Measurements from ENCODE around the gene VSTM5. TPM values are rescaled to one million over a fixed set of nuclear protein-coding genes. Genes with fewer than 3 reads are reported as not detected.

VSTM5 gene
- total RNA-seq, 1 donor from 2014 or later, result not detected

DNA sequence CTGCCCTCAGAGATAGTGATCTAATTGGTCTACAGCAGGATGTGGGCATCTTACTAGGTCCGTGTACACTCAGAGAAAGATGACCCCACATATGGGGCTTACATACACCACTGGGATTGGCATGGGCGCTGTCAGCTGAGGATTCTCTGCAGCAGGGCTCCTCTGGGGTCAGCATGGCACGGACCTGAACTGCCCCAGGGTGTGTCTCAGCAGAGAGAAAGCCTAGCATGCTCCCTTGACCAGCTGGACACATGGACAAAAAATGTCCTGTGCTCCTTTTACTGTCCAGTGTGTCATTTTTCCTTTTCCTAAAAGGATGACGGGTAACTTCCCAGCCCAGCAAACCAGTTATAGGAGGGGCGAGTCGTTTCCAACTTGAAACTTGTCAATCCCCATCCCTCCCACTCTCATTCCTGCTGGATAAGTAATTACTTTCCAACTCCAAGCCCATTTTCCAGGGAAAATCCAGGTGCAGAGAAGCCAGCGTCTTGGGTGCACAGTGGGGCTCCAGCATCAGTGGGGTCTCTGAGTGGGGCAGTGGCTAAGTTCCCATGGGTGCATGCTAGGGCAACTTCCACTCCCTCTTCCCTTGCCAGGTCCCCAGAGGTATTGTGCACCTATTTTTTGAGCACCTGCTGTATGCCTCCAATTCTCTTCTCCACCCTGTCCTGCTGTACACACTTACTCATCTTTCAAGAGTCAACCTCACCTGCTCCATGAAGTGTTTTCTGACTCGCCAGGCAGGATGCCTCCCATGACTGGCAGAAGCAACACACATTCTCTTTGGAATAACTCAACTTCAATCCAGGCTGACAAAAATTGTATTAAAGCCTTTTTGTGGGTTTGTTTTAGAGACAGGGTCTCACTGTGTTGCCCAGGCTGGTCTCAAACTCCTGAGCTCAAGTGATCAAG, 5.0 kb downstream of the VSTM5 start:
- no peaks in the 10 kb centered on the region for H3K36me3 ChIP-seq
- DNase-seq (no peak), ATAC-seq (no peak)

DNA sequence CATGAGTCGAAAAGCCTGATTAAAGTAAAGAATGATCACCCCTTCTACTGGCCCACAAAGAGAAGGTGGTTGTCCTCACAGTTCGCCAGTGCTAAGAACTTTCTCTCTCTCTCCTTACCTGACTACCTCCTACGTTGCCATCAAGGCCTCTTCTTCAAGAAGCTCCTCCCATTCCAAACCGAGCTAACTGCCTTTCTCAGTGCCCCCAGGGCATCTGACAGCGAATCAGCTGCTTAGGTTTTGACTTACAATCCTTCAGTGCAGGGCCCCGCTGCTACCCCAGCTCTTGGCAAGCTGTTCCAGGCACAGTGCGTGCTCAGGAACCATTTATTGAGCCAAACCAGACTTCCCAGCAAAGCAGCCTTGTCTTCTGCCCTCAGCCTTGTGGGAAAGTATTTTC, 5.8 kb downstream of the VSTM5 start:
- Histone ChIP-seq H3K9me3 (no peaks in the 10 kb centered on the region), H3K27ac (no peak overlapping the region), H3K27me3 (peaks cover 3% of the 10 kb centered on the region), H3K36me3 (no peaks in the 10 kb centered on the region), H3K4me1 (no peaks in the 10 kb centered on the region), H3K4me3 (no peak overlapping the region)
- DNase-seq, result no peak
- TF ChIP-seq, protein P1, sequence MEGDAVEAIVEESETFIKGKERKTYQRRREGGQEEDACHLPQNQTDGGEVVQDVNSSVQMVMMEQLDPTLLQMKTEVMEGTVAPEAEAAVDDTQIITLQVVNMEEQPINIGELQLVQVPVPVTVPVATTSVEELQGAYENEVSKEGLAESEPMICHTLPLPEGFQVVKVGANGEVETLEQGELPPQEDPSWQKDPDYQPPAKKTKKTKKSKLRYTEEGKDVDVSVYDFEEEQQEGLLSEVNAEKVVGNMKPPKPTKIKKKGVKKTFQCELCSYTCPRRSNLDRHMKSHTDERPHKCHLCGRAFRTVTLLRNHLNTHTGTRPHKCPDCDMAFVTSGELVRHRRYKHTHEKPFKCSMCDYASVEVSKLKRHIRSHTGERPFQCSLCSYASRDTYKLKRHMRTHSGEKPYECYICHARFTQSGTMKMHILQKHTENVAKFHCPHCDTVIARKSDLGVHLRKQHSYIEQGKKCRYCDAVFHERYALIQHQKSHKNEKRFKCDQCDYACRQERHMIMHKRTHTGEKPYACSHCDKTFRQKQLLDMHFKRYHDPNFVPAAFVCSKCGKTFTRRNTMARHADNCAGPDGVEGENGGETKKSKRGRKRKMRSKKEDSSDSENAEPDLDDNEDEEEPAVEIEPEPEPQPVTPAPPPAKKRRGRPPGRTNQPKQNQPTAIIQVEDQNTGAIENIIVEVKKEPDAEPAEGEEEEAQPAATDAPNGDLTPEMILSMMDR (IDR thresholded peaks at IDR 0.05), result no peak
- ATAC-seq, result no peak
- intact Hi-C loops (cut with DNase I), result no loop called here

More for the DNA sequence above, 5.0 kb downstream of the VSTM5 start:
- no peaks in the 10 kb centered on the region for H3K4me1 ChIP-seq
- H3K4me3 ChIP-seq, result no peak overlapping the region
- no peak overlapping the region for H3K27ac ChIP-seq
- intact Hi-C loops (cut with DNase I), result no loop called here
- TF ChIP-seq, protein P1 (IDR thresholded peaks at IDR 0.05), result no peak
- H3K27me3 ChIP-seq, result peaks cover 9% of the 10 kb centered on the region
- H3K9me3 ChIP-seq, result no peaks in the 10 kb centered on the region

DNA sequence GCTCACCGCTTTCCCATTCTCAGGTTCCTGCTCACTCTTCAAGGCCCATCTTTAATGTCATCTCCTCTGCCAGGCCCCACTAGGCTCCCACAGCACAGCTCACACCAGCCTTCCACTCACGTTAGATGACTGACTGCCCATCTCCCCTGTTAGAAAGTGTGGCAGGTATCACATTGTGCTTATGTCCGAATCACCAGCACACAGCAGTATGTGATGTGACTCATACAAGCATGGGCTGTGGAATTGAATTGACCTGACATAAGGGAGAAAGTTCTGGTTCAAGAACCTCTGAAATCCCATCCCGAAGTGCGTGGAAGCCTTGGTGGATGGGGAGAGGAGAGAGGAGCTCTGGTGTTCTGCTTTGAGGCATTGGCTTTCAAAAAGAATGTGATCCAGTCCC, 6.5 kb downstream of the VSTM5 start:
- Histone ChIP-seq H3K36me3 (no peaks in the 10 kb centered on the region), H3K27me3 (no peaks in the 10 kb centered on the region), H3K4me1 (no peaks in the 10 kb centered on the region), H3K27ac (no peak overlapping the region), H3K4me3 (no peak overlapping the region), H3K9me3 (no peaks in the 10 kb centered on the region)
- ATAC-seq (no peak), DNase-seq (no peak)
- TF ChIP-seq, protein P1 (IDR thresholded peaks at IDR 0.05), result no peak
- intact Hi-C loops (cut with DNase I), result no loop called here

DNA sequence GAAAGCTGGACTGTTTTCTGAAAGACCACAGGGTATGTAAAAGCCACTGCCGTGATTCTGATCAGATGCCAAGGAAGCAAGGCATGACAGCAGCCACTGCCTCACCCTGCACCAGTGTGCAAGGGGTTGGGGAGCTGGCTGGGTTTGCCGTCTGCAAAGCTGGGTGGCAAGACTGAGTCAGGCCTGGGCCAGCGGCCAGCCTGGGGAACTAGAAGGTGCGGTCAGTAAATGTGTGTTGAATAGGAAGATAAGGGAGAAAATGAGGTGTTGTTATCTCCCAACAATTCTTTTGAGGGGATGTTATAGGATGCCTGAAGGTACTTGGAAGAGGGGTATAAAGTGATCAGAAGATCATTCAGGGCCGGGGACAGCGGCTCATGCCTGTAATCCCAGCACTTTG, 8.0 kb downstream of the VSTM5 start:
- Histone ChIP-seq H3K36me3 (no peaks in the 10 kb centered on the region), H3K4me3 (no peak overlapping the region), H3K27ac (no peak overlapping the region), H3K9me3 (no peaks in the 10 kb centered on the region), H3K4me1 (no peaks in the 10 kb centered on the region), H3K27me3 (no peaks in the 10 kb centered on the region)
- DNase-seq (no peak), ATAC-seq (no peak)
- intact Hi-C loops (cut with DNase I), result no loop called here
- TF ChIP-seq, protein P1 (IDR thresholded peaks at IDR 0.05), result no peak

DNA sequence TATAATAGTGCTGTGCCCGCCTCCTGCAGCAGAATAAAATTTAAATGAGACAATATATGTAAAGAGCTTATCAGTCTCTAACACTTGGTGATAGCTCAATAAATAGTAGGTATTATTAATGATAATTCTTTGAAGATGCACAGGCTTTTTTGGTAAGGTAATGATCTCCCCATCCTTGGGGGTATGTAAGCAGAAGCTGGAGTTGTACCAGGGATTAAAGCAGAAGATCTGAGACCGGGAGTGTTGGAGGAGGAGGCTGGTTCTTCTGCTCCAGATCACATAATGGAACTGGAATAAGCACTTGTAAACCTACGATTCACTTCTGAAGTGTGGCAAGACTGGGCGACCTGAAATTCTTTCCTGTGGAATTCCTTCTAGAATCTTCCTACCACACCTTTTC, 8.4 kb downstream of the VSTM5 start:
- no peaks in the 10 kb centered on the region for H3K36me3 ChIP-seq
- intact Hi-C loops (cut with DNase I), result no loop called here
- no peak overlapping the region for H3K4me3 ChIP-seq
- DNase-seq, result no peak
- no peaks in the 10 kb centered on the region for H3K4me1 ChIP-seq
- no peaks in the 10 kb centered on the region for H3K9me3 ChIP-seq
- ATAC-seq, result no peak
- H3K27me3 ChIP-seq, result no peaks in the 10 kb centered on the region
- no peak overlapping the region for H3K27ac ChIP-seq
- TF ChIP-seq, protein P1 (IDR thresholded peaks at IDR 0.05), result no peak
